Measurements from ENCODE around the gene COL4A3.
A peak's percentile ranks its signal among the peaks of the same experiment; 100 is the strongest.

Gene COL4A3

DNA sequence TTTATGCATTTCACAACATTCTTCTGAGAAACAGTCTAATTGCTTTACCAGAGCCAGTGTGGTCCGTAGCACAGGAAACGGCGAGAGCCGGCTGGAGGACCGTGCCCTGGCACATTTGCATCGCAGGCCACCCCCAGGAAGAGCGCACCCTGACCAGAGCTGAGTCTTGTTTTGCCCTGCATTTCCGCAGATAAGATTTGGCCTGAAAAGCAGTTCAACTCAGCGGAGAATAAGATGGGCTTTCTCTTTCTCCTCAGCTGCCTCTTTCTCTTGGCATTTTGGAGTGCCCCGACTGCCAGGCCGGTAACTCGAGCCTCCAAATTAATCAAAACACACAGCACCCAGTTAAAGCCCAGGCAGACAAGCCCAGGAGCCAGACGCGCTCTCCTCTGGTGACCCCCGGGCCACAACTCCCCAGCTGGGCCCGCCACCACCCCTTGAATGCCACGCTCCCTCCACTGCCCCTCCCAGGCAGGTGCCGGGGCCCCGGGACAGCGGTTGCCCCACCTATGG lies 883 bp upstream of the COL4A3 start:
- TF ChIP-seq NFIC (IDR thresholded peaks at IDR 0.05) (no peak), ZBTB7A (IDR thresholded peaks at IDR 0.05; ENCODE audit: low read depth) (no peak), RAD21 (IDR thresholded peaks at IDR 0.05; ENCODE audit: low read depth) (no peak), TAF1 (IDR thresholded peaks at IDR 0.05; ENCODE audit: low read depth) (no peak), FOXM1 (IDR thresholded peaks at IDR 0.05; ENCODE audit: borderline replicate concordance, low read depth) (no peak), EGR1 (IDR thresholded peaks at IDR 0.05) (no peak), YY1 (IDR thresholded peaks at IDR 0.05; ENCODE audit: low read depth) (no peak), CREB1 (IDR thresholded peaks at IDR 0.05; ENCODE audit: low read depth) (no peak), TEAD4 (IDR thresholded peaks at IDR 0.05) (no peak), TCF12 (IDR thresholded peaks at IDR 0.05; ENCODE audit: low read depth) (no peak), CEBPB (IDR thresholded peaks at IDR 0.05) (no peak), EP300 (IDR thresholded peaks at IDR 0.05; ENCODE audit: borderline replicate concordance) (no peak)
- TF ChIP-seq, protein P1, sequence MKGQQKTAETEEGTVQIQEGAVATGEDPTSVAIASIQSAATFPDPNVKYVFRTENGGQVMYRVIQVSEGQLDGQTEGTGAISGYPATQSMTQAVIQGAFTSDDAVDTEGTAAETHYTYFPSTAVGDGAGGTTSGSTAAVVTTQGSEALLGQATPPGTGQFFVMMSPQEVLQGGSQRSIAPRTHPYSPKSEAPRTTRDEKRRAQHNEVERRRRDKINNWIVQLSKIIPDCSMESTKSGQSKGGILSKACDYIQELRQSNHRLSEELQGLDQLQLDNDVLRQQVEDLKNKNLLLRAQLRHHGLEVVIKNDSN (IDR thresholded peaks at IDR 0.05) = no peak
- TF ChIP-seq, protein P2, sequence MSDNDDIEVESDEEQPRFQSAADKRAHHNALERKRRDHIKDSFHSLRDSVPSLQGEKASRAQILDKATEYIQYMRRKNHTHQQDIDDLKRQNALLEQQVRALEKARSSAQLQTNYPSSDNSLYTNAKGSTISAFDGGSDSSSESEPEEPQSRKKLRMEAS (IDR thresholded peaks at IDR 0.05) = no peak; the same call in 1 of the 2 replicates
- TF ChIP-seq, protein P3, sequence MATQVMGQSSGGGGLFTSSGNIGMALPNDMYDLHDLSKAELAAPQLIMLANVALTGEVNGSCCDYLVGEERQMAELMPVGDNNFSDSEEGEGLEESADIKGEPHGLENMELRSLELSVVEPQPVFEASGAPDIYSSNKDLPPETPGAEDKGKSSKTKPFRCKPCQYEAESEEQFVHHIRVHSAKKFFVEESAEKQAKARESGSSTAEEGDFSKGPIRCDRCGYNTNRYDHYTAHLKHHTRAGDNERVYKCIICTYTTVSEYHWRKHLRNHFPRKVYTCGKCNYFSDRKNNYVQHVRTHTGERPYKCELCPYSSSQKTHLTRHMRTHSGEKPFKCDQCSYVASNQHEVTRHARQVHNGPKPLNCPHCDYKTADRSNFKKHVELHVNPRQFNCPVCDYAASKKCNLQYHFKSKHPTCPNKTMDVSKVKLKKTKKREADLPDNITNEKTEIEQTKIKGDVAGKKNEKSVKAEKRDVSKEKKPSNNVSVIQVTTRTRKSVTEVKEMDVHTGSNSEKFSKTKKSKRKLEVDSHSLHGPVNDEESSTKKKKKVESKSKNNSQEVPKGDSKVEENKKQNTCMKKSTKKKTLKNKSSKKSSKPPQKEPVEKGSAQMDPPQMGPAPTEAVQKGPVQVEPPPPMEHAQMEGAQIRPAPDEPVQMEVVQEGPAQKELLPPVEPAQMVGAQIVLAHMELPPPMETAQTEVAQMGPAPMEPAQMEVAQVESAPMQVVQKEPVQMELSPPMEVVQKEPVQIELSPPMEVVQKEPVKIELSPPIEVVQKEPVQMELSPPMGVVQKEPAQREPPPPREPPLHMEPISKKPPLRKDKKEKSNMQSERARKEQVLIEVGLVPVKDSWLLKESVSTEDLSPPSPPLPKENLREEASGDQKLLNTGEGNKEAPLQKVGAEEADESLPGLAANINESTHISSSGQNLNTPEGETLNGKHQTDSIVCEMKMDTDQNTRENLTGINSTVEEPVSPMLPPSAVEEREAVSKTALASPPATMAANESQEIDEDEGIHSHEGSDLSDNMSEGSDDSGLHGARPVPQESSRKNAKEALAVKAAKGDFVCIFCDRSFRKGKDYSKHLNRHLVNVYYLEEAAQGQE (IDR thresholded peaks at IDR 0.05; ENCODE audit: low read depth) = no peak

DNA sequence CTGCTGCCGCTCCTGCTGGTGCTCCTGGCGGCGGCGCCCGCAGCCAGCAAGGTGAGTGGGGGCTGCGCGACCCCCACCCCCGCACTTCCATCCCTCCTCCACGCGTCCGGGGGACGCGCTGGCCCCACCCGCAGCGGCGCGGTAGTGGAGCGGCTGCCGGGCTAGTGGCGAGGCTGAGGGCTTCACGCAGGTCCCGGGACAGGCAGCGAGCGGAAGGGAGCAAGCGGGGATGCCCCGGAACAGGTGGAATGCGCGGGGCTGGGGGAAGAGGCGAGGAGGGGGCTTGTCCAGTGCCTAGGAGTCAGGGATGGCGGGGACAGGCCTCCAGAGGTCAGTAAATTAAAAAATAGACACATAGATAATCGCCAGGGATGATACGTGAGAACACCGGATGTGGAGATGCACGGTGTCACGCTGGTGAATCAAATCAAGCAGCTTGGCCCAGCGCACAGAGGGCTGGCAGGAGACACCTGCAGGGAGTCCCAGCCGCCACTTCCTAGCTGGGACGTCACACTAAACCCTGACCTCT lies 403 bp downstream of the COL4A3 start:
- TF ChIP-seq RAD21 (IDR thresholded peaks at IDR 0.05; ENCODE audit: low read depth) = no peak
- peak; percentile 92 for TF ChIP-seq ZBTB7A (IDR thresholded peaks at IDR 0.05; ENCODE audit: low read depth)
- no peak for TF ChIP-seq TEAD4 (IDR thresholded peaks at IDR 0.05)
- TF ChIP-seq NFIC (IDR thresholded peaks at IDR 0.05) = no peak
- TF ChIP-seq CREB1 (IDR thresholded peaks at IDR 0.05; ENCODE audit: low read depth) = no peak
- TF ChIP-seq TAF1 (IDR thresholded peaks at IDR 0.05; ENCODE audit: low read depth) = no peak
- TF ChIP-seq EP300 (IDR thresholded peaks at IDR 0.05; ENCODE audit: borderline replicate concordance) = no peak
- no peak for TF ChIP-seq FOXM1 (IDR thresholded peaks at IDR 0.05; ENCODE audit: borderline replicate concordance, low read depth)

DNA sequence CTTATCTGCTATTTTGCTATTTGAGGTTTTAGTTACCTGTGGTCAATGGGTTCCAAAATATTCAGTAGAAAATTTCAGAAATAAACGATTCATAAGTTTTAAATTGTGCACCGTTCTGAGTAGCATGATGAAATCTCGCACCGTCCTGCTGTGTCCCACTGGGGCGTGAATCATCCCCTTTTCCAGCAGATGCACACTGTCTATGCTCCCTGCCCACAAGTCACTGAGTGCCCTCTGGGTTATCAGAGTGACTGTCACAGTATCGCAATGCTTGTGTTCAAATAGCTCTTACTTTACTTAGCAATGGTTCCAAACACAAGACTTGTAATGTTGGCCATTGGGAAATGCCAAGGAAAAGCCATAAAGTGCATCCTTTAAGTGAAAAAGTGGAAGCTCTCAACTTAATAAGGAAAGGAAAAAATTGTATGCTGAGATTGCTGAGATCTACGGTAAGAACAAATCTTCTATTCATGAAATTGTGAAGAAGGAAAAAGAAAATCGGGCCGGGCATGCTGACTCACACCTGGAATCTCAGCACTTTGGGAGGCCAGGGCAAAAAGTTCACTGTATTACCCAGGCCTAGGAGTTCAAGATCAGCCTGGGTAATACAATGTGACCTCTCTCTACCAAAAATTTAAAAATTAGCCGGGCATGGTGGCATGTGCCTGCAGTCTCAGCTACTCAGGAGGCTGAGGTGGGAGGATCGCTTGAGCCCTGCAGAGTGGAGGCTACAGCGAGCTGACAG lies 13.3 kb downstream of the COL4A3 start:
- no peak for TF ChIP-seq TEAD4 (IDR thresholded peaks at IDR 0.05)
- no peak for TF ChIP-seq CREB1 (IDR thresholded peaks at IDR 0.05; ENCODE audit: low read depth)
- TF ChIP-seq TCF12 (IDR thresholded peaks at IDR 0.05; ENCODE audit: low read depth) = no peak
- TF ChIP-seq, protein P2 (IDR thresholded peaks at IDR 0.05) = no peak
- TF ChIP-seq TAF1 (IDR thresholded peaks at IDR 0.05; ENCODE audit: low read depth) = no peak
- TF ChIP-seq EGR1 (IDR thresholded peaks at IDR 0.05) = no peak
- TF ChIP-seq ZBTB7A (IDR thresholded peaks at IDR 0.05; ENCODE audit: low read depth) = no peak
- no peak for TF ChIP-seq YY1 (IDR thresholded peaks at IDR 0.05; ENCODE audit: low read depth)
- no peak for TF ChIP-seq NFIC (IDR thresholded peaks at IDR 0.05)
- TF ChIP-seq RAD21 (IDR thresholded peaks at IDR 0.05; ENCODE audit: low read depth) = no peak
- no peak for TF ChIP-seq FOXM1 (IDR thresholded peaks at IDR 0.05; ENCODE audit: borderline replicate concordance, low read depth)
- no peak for TF ChIP-seq CEBPB (IDR thresholded peaks at IDR 0.05)
- TF ChIP-seq, protein P3 (IDR thresholded peaks at IDR 0.05; ENCODE audit: low read depth) = no peak
- TF ChIP-seq, protein P1 (IDR thresholded peaks at IDR 0.05) = no peak

DNA sequence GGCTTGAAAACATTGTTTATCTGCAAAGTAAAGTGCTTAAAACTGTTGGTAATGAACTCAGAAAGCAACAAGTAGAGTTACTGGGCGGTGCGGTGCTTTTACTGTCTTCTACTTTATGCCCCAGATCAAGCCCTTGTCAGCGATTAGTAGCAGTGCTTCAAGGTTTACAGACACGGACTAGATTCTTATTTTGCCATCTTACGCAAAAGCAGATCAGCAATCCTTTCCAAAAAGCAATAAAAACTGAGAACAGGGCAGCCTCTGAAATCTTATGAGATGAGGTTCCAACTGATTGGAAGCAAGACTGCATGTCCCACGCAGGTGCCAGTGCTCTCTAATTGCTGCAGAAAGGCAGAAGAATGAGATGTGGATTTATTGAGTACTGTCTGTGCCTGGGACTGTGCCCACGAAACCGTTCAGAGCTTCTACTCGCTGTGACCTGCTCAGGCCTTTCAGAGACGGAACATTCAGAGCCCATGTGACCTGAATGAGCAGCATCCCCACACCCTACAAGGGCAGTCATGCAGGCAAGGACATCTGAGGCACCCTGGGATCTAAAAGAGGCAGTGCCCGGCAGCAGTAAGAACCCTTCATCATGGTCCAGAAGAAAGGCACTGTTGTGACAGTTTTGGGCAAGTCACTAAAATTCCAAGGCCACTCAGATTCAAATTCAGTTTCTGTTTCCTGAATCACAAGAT lies 15.7 kb downstream of the COL4A3 start:
- TF ChIP-seq ZBTB7A (IDR thresholded peaks at IDR 0.05; ENCODE audit: low read depth) (no peak), RAD21 (IDR thresholded peaks at IDR 0.05; ENCODE audit: low read depth) (no peak), EGR1 (IDR thresholded peaks at IDR 0.05) (no peak), YY1 (IDR thresholded peaks at IDR 0.05; ENCODE audit: low read depth) (no peak), TAF1 (IDR thresholded peaks at IDR 0.05; ENCODE audit: low read depth) (no peak), EP300 (IDR thresholded peaks at IDR 0.05; ENCODE audit: borderline replicate concordance) (no peak), NFIC (IDR thresholded peaks at IDR 0.05) (no peak), CEBPB (IDR thresholded peaks at IDR 0.05) (no peak), CREB1 (IDR thresholded peaks at IDR 0.05; ENCODE audit: low read depth) (no peak), TCF12 (IDR thresholded peaks at IDR 0.05; ENCODE audit: low read depth) (no peak), TEAD4 (IDR thresholded peaks at IDR 0.05) (no peak), FOXM1 (IDR thresholded peaks at IDR 0.05; ENCODE audit: borderline replicate concordance, low read depth) (no peak)
- TF ChIP-seq, protein P3 (IDR thresholded peaks at IDR 0.05; ENCODE audit: low read depth) = no peak
- TF ChIP-seq, protein P1 (IDR thresholded peaks at IDR 0.05) = no peak
